ENCODE measurements around the gene PRKG1.

DNA sequence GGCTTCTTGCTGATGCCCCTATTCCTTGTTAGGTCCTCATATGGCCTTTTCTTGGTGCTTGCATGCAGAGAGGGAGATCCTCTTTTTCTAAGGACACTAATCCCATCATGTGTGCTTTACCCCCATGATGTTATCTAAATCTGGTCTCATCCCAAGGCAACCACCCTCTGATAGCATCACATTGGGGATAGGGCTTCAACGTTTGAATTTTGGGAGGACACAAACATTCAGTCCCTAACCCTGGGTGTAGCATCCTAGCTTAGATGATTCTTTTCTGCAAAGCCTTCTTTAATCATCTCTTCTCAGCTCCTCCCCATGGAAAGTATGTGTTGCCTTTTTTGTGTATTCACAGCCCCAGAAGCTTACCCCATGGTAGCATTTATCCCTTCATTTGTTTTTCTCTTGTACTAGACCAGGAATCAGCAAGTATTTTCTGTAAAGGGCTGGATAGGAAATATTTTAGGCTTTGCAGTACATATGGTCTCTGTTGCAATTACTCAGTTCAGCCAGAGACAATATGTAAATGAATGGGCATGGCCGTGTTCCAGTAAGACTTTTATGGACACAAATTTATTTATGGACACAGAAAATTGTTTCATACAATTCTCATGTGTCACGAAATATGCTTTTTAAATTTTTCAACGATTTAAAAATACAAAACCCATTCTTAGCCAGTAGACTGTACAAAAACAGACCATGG lies 726.6 kb downstream of the PRKG1 start:
- TF ChIP-seq, protein P1, sequence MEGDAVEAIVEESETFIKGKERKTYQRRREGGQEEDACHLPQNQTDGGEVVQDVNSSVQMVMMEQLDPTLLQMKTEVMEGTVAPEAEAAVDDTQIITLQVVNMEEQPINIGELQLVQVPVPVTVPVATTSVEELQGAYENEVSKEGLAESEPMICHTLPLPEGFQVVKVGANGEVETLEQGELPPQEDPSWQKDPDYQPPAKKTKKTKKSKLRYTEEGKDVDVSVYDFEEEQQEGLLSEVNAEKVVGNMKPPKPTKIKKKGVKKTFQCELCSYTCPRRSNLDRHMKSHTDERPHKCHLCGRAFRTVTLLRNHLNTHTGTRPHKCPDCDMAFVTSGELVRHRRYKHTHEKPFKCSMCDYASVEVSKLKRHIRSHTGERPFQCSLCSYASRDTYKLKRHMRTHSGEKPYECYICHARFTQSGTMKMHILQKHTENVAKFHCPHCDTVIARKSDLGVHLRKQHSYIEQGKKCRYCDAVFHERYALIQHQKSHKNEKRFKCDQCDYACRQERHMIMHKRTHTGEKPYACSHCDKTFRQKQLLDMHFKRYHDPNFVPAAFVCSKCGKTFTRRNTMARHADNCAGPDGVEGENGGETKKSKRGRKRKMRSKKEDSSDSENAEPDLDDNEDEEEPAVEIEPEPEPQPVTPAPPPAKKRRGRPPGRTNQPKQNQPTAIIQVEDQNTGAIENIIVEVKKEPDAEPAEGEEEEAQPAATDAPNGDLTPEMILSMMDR (IDR thresholded peaks at IDR 0.05): no peak
- TF ChIP-seq EP300 (IDR thresholded peaks at IDR 0.05): no peak

Measured in esophagus muscularis mucosa (tissue), 3 donors.